ENCODE data around the gene CACNG8.

CACNG8 gene

DNA sequence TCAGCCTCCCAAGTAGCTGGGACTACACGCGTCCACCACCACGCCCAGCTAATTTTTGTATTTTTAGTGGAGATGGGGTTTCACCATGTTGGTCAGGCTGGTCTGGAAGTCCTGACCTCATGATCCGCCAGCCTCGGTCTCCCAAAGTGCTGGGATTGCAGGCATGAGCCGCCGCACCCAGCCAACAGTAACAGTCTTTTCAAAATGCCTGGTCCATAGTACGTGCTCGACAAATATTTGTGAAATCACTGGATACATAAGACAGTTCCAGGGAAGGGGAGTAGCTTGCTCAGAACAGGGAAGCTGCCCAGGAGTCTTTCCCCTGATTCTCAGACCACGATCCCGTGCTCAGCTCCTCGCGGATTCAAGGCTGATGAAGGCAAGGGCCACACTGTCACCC is 59.2 kb downstream of the CACNG8 start:
- ChIA-PET POLR2A (no interaction called here), CTCF (interaction anchor here (0.5 to 4.7 kb wide), 13 partner anchors 8 to 229 kb away, joined by 3 to 39 read pairs (median 10); no protein-coding TSS in a partner anchor)
- H3K27ac ChIP-seq (ENCODE audit: extremely low read depth, low read depth, low read length), result no peak overlapping the region

More for the DNA sequence above, 59.2 kb downstream of the CACNG8 start:
- no peak overlapping the region for H3K4me3 ChIP-seq (ENCODE audit: low read depth, low read length)
- no peaks in the 10 kb centered on the region for H3K4me1 ChIP-seq (ENCODE audit: control insufficient read depth, insufficient read depth, low read length)
- H3K9me3 ChIP-seq (ENCODE audit: control insufficient read depth, insufficient read depth, low read depth, low read length), result no peaks in the 10 kb centered on the region
- TF ChIP-seq BCL6B (tag by site-specific recombination; IDR thresholded peaks at IDR 0.05) (no peak), ZBTB17 (tag by site-specific recombination; IDR thresholded peaks at IDR 0.05) (no peak), ZNF184 (tag by site-specific recombination; IDR thresholded peaks at IDR 0.05) (no peak), PBX3 (CRISPR knock-in tag; IDR thresholded peaks at IDR 0.05) (no peak), ZNF48 (tag by site-specific recombination; IDR thresholded peaks at IDR 0.05) (no peak), GFI1B (tag by site-specific recombination; IDR thresholded peaks at IDR 0.05) (no peak), ZNF391 (tag by site-specific recombination; IDR thresholded peaks at IDR 0.05; ENCODE audit: borderline replicate concordance, low read depth) (no peak), ZNF416 (tag by site-specific recombination; IDR thresholded peaks at IDR 0.05) (no peak), GLIS1 (tag by site-specific recombination; IDR thresholded peaks at IDR 0.05) (no peak), ZNF521 (tag by site-specific recombination; IDR thresholded peaks at IDR 0.05) (no peak), ZNF623 (tag by site-specific recombination; IDR thresholded peaks at IDR 0.05) (no peak), ZNF157 (tag by site-specific recombination; IDR thresholded peaks at IDR 0.05) (no peak), ZNF792 (tag by site-specific recombination; IDR thresholded peaks at IDR 0.05) (no peak), ZNF37A (tag by site-specific recombination; IDR thresholded peaks at IDR 0.05) (no peak), ZNF16 (tag by site-specific recombination; IDR thresholded peaks at IDR 0.05; ENCODE audit: low read depth) (no peak), ZNF18 (tag by site-specific recombination; IDR thresholded peaks at IDR 0.05) (no peak)
- TF ChIP-seq, protein P1, sequence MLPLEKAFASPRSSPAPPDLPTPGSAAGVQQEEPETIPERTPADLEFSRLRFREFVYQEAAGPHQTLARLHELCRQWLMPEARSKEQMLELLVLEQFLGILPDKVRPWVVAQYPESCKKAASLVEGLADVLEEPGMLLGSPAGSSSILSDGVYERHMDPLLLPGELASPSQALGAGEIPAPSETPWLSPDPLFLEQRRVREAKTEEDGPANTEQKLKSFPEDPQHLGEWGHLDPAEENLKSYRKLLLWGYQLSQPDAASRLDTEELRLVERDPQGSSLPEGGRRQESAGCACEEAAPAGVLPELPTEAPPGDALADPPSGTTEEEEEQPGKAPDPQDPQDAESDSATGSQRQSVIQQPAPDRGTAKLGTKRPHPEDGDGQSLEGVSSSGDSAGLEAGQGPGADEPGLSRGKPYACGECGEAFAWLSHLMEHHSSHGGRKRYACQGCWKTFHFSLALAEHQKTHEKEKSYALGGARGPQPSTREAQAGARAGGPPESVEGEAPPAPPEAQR (tag by site-specific recombination; IDR thresholded peaks at IDR 0.05), result no peak
- TF ChIP-seq, protein P2, sequence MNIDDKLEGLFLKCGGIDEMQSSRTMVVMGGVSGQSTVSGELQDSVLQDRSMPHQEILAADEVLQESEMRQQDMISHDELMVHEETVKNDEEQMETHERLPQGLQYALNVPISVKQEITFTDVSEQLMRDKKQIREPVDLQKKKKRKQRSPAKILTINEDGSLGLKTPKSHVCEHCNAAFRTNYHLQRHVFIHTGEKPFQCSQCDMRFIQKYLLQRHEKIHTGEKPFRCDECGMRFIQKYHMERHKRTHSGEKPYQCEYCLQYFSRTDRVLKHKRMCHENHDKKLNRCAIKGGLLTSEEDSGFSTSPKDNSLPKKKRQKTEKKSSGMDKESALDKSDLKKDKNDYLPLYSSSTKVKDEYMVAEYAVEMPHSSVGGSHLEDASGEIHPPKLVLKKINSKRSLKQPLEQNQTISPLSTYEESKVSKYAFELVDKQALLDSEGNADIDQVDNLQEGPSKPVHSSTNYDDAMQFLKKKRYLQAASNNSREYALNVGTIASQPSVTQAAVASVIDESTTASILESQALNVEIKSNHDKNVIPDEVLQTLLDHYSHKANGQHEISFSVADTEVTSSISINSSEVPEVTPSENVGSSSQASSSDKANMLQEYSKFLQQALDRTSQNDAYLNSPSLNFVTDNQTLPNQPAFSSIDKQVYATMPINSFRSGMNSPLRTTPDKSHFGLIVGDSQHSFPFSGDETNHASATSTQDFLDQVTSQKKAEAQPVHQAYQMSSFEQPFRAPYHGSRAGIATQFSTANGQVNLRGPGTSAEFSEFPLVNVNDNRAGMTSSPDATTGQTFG (tag by site-specific recombination; IDR thresholded peaks at IDR 0.05; ENCODE audit: borderline replicate concordance), result no peak
- TF ChIP-seq, protein P3, sequence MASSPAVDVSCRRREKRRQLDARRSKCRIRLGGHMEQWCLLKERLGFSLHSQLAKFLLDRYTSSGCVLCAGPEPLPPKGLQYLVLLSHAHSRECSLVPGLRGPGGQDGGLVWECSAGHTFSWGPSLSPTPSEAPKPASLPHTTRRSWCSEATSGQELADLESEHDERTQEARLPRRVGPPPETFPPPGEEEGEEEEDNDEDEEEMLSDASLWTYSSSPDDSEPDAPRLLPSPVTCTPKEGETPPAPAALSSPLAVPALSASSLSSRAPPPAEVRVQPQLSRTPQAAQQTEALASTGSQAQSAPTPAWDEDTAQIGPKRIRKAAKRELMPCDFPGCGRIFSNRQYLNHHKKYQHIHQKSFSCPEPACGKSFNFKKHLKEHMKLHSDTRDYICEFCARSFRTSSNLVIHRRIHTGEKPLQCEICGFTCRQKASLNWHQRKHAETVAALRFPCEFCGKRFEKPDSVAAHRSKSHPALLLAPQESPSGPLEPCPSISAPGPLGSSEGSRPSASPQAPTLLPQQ (tag by site-specific recombination; IDR thresholded peaks at IDR 0.05), result no peak
- TF ChIP-seq, protein P4, sequence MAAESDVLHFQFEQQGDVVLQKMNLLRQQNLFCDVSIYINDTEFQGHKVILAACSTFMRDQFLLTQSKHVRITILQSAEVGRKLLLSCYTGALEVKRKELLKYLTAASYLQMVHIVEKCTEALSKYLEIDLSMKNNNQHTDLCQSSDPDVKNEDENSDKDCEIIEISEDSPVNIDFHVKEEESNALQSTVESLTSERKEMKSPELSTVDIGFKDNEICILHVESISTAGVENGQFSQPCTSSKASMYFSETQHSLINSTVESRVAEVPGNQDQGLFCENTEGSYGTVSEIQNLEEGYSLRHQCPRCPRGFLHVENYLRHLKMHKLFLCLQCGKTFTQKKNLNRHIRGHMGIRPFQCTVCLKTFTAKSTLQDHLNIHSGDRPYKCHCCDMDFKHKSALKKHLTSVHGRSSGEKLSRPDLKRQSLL (tag by site-specific recombination; IDR thresholded peaks at IDR 0.05), result no peak
- H3K36me3 ChIP-seq (ENCODE audit: control insufficient read depth in 2 of 2, insufficient read depth in 1 of 2, low read length in 2 of 2), result no peaks in the 10 kb centered on the region

Data from HEK293 (cell line).